K562 (cell line): ENCODE data around the gene NDRG4. TPM values are rescaled to one million over a fixed set of nuclear protein-coding genes. Genes with fewer than 3 reads are reported as not detected.

Experiments
- ATAC-seq: fragments of 200-7000 bp; cut with Tn5 transposase; 3 replicates; pipeline ENCODE4 v1.9.1; 2020; ENCODE audit warnings: moderate library complexity
- BruUV-seq: library from RNA; stranded (reverse); fragments of 400-500 nt; replicated peaks from 2 replicates; lab custom pipeline; 2021; lab: Mats Ljungman, UMichigan
- CTCF ChIA-PET: fragments of 300-600 bp; formaldehyde crosslinking; extraction: SDS; loops from one replicate; lab custom pipeline; 2021; ENCODE audit warnings: low intra/inter-chr PET ratio; lab: Yijun Ruan, JAX
- POLR2A ChIA-PET: fragments of 300-600, 350-650 bp; sonication (Branson Sonifier 250); formaldehyde crosslinking; extraction: SDS; loops from one replicate; lab custom pipeline; 2021; ENCODE audit warnings: antibody characterized with exemption, inconsistent platforms; lab: Yijun Ruan, JAX
- DNase-seq, 4 experiments: peaks; one replicate each; pipeline versions ENCODE4 v3.0.0 to v3.0.0-alpha.2; 2011 to 2018; ENCODE audit warnings: low spot score in 3 of 4, mixed read lengths in 3 of 4; ENCODE audit errors: extremely low read depth in 1 of 4
- FAIRE-seq: peaks from 2 replicates; lab custom pipeline; 2011; peaks lifted over from hg19 to GRCh38; lab: Jason Lieb, UNC
- H2AFZ ChIP-seq: 2 replicates; pipeline ENCODE4 v1.6.0; 2011; ENCODE audit warnings: low read depth, low read length, control low read depth, inconsistent platforms
- H3K27ac ChIP-seq: fragments of 200-600 bp; 3 replicates; pipeline ENCODE4 v1.8.0; 2011; ENCODE audit warnings: low read depth, mild to moderate bottlenecking, control low read depth, inconsistent platforms, low read length, moderate library complexity, mixed read lengths; ENCODE audit errors: extremely low read depth
- H3K27me3 ChIP-seq, 2 experiments: fragments of 300-600 bp in 1 of 2; 2 replicates in 1 of 2; 3 replicates in 1 of 2; pipeline versions ENCODE4 v1.6.0 to v1.8.0; 2011; ENCODE audit warnings: inconsistent platforms in 2 of 2, low read length in 2 of 2, mild to moderate bottlenecking in 1 of 2, mixed read lengths in 1 of 2, moderate library complexity in 1 of 2; ENCODE audit not compliant: control insufficient read depth in 2 of 2, insufficient read depth in 2 of 2
- H3K36me3 ChIP-seq: fragments of 300-600 bp; 3 replicates; pipeline ENCODE4 v1.8.0; 2011; ENCODE audit warnings: mild to moderate bottlenecking, low read length, inconsistent platforms; ENCODE audit not compliant: control insufficient read depth, insufficient read depth
- H3K4me1 ChIP-seq, 2 experiments: fragments of 200-600 bp in 1 of 2; replicated peaks in 1 of 2; 2 replicates in 1 of 2; 3 replicates in 1 of 2; pipeline versions ENCODE4 v1.5.1 to v1.8.0; 2011; ENCODE audit warnings: inconsistent platforms in 2 of 2, low read length in 2 of 2, mild to moderate bottlenecking in 1 of 2, mixed read lengths in 1 of 2, moderate library complexity in 1 of 2; ENCODE audit not compliant: control insufficient read depth in 2 of 2, insufficient read depth in 2 of 2
- H3K4me2 ChIP-seq: 2 replicates; pipeline ENCODE4 v1.6.1; 2011; ENCODE audit warnings: low read length, control low read depth, inconsistent platforms, mixed read lengths; ENCODE audit not compliant: insufficient read depth
- H3K4me3 ChIP-seq: fragments of 200-600 bp; sonication (generic), shearing (Covaris generic); 2 replicates; pipeline ENCODE4 v1.5.1; 2016; ENCODE audit warnings: control low read depth, inconsistent platforms
- H3K79me2 ChIP-seq: fragments of 200-600 bp; 3 replicates; pipeline ENCODE4 v1.8.0; 2011; ENCODE audit warnings: low read length, inconsistent platforms; ENCODE audit not compliant: control insufficient read depth, insufficient read depth
- H3K9ac ChIP-seq, 2 experiments: 2 replicates each; pipeline versions ENCODE4 v1.6.0 to v1.6.1; 2011; ENCODE audit warnings: low read depth in 2 of 2, low read length in 2 of 2, control low read depth in 1 of 2, inconsistent platforms in 1 of 2, mild to moderate bottlenecking in 1 of 2, mixed read lengths in 1 of 2; ENCODE audit not compliant: insufficient read depth in 1 of 2
- H3K9me1 ChIP-seq: one replicate; pipeline ENCODE4 v1.6.0; 2011; ENCODE audit warnings: inconsistent platforms, mild to moderate bottlenecking, low read length, moderate library complexity; ENCODE audit not compliant: control insufficient read depth, insufficient read depth
- H3K9me3 ChIP-seq: replicated peaks from 2 replicates; pipeline ENCODE4 v1.5.1; 2011; ENCODE audit warnings: low read depth, low read length, inconsistent platforms; ENCODE audit not compliant: control insufficient read depth, insufficient read depth
- H4K20me1 ChIP-seq: replicated peaks from 2 replicates; pipeline ENCODE4 v1.6.1; 2011; ENCODE audit warnings: low read length, inconsistent platforms, mixed read lengths; ENCODE audit not compliant: control insufficient read depth, insufficient read depth
- CBFA2T2 ChIP-seq: fragments of 450-650 bp; conservative IDR thresholded peaks from 2 replicates; pipeline ENCODE4 v1.6.1; 2017; ENCODE audit warnings: mild to moderate bottlenecking
- SFPQ ChIP-seq: fragments of 200-400 bp; formaldehyde crosslinking; IDR thresholded peaks from 2 replicates; pipeline ENCODE4 v1.6.1; 2017; ENCODE audit warnings: mild to moderate bottlenecking, low read depth, low read length, moderate library complexity
- ZNF239 ChIP-seq: fragments of 250-450 bp; sonication (Bioruptor Pico); IDR thresholded peaks from 2 replicates; pipeline ENCODE4 v1.4.0; 2020; ENCODE audit warnings: mild to moderate bottlenecking
- ZNF445 ChIP-seq: fragments of 250-450 bp; sonication (Bioruptor Pico); IDR thresholded peaks from 2 replicates; pipeline ENCODE4 v1.4.0; 2020; ENCODE audit warnings: low read depth, mild to moderate bottlenecking, moderate library complexity
- WGBS: fragments of 100-300 bp; shearing (Covaris generic); methylation state at CpG from one replicate; pipeline ENCODE4 v1.1.6; 2016; ENCODE audit warnings: low coverage, mixed read lengths; ENCODE audit not compliant: insufficient coverage; ENCODE audit errors: missing lambda C conversion rate; 5-methylcytosine and 5-hydroxymethylcytosine counted together
- in situ Hi-C: fragments of 300-500 bp; cut with MboI; formaldehyde crosslinking; loops from 4 replicates; pipeline ENCODE4 v1.15.0; 2018; ENCODE audit warnings: inconsistent platforms, mixed read lengths
- intact Hi-C: fragments of 100-400 bp; cut with micrococcal nuclease; formaldehyde crosslinking; loops from 2 replicates; pipeline ENCODE4 v1.14.2; 2022
- polyA plus RNA-seq, 8 experiments: library from polyadenylated mRNA; depleted of rRNA in 4 of 8; stranded (reverse) in 5 of 8; unstranded in 3 of 8; fragments of >200 nt; fragmentation: Nextera tagmentation in 2 of 8; fragmentation: Illumina TruSeq in 1 of 8; extraction: Ambion mirVana in 2 of 8; extraction: Trizol in 1 of 8; gene quantifications; 2 replicates each; pipeline versions ENCODE4 v1.2.1 to v1.2.3, GENCODE V29; 2011 to 2014; ENCODE audit warnings: inconsistent platforms in 1 of 8, missing spikeins in 1 of 8
- total RNA-seq, 7 experiments: library from RNA; depleted of rRNA in 6 of 7; stranded (reverse); fragments of >200 nt in 6 of 7; fragmentation: Illumina TruSeq in 2 of 7; extraction: Trizol in 2 of 7; gene quantifications; 2 replicates each; pipeline versions ENCODE4 v1.2.1 to v1.2.3, GENCODE V29; 2011 to 2021; ENCODE audit warnings: low replicate concordance in 1 of 7
- TF ChIP-seq, protein P1 (sequence below), 2 experiments: fragments of 450-650 bp; formaldehyde crosslinking in 1 of 2; IDR thresholded peaks; 2 replicates each; pipeline versions ENCODE4 v1.4.0 to v1.6.1; 2014 to 2020; ENCODE audit warnings: mild to moderate bottlenecking in 2 of 2, borderline replicate concordance in 1 of 2, low read depth in 1 of 2

Gene NDRG4
- total and polyA plus RNA-seq, 9 of the 15 experiments (the other 6 are each of a cell fraction or from before 2014, with no cell fraction given) = 0.06 to 0.95 (median 0.28) TPM

DNA sequence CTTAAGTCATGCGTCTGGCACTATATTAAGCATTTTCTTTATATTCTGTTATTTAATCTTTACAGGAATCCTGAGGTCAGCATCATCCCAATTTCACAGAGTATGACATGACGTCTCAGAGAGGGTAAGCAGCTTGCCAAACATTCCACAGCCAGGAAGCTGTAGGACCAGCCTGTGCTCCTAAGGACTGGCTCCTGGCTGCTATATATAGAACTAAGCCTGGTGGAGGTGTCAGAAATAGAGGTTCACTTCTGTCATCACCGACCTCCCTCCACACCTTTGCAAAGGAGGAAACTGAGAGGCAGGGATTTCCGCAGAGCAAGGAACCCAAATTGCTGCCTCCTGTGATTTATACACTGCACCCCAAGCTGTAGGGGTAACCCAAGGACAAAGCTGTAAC lies 37.9 kb upstream of the NDRG4 start (continued):
- TF ChIP-seq ZNF445 (CRISPR knock-in tag) (no peak), SFPQ (no peak), ZNF239 (no peak), CBFA2T2 (no peak)

GRCh38 chr16:58462499-58462996 lies 37.4 kb upstream of the NDRG4 start:
- ChIA-PET CTCF (no interaction called here), POLR2A (interaction anchor here (0.6 kb wide), 1 partner anchor 44 kb away, joined by 3 read pairs; no protein-coding TSS in a partner anchor)
- no peak overlapping the region for H2AFZ ChIP-seq
- in situ Hi-C loops (no loop called here), intact Hi-C loops (no loop called here)
- no peak overlapping the region for H3K27ac ChIP-seq
- no TSS peak for BruUV-seq
- WGBS = 37% methylated on average over 15 of the region's 15 CpGs
- H3K4me2 ChIP-seq = no peak overlapping the region
- no peaks in the 10 kb centered on the region for H3K79me2 ChIP-seq
- peaks cover 6% of the 10 kb centered on the region; the same call in 1 of the 2 replicates for H4K20me1 ChIP-seq
- H3K27me3 ChIP-seq = peaks cover 15 to 48% of the 10 kb centered on the region in 2 experiments
- no peak for DNase-seq
- no peak overlapping the region for H3K9ac ChIP-seq
- no peaks in the 10 kb centered on the region for H3K36me3 ChIP-seq
- FAIRE-seq = no peak
- H3K4me3 ChIP-seq = no peak overlapping the region
- H3K4me1 ChIP-seq = peaks cover 7 to 19% of the 10 kb centered on the region in 2 experiments; a peak in 4 of 5 replicates
- peaks cover 3% of the 10 kb centered on the region for H3K9me1 ChIP-seq
- H3K9me3 ChIP-seq = no peaks in the 10 kb centered on the region
- no peak for ATAC-seq
- TF ChIP-seq, protein P1, sequence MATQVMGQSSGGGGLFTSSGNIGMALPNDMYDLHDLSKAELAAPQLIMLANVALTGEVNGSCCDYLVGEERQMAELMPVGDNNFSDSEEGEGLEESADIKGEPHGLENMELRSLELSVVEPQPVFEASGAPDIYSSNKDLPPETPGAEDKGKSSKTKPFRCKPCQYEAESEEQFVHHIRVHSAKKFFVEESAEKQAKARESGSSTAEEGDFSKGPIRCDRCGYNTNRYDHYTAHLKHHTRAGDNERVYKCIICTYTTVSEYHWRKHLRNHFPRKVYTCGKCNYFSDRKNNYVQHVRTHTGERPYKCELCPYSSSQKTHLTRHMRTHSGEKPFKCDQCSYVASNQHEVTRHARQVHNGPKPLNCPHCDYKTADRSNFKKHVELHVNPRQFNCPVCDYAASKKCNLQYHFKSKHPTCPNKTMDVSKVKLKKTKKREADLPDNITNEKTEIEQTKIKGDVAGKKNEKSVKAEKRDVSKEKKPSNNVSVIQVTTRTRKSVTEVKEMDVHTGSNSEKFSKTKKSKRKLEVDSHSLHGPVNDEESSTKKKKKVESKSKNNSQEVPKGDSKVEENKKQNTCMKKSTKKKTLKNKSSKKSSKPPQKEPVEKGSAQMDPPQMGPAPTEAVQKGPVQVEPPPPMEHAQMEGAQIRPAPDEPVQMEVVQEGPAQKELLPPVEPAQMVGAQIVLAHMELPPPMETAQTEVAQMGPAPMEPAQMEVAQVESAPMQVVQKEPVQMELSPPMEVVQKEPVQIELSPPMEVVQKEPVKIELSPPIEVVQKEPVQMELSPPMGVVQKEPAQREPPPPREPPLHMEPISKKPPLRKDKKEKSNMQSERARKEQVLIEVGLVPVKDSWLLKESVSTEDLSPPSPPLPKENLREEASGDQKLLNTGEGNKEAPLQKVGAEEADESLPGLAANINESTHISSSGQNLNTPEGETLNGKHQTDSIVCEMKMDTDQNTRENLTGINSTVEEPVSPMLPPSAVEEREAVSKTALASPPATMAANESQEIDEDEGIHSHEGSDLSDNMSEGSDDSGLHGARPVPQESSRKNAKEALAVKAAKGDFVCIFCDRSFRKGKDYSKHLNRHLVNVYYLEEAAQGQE (IDR thresholded peaks at IDR 0.05; ENCODE audit: borderline replicate concordance) = no peak
- TF ChIP-seq, protein P1 (CRISPR knock-in tag; IDR thresholded peaks at IDR 0.05; ENCODE audit: low read depth) = no peak
